Measurements from ENCODE around the gene SLC30A4.
A peak's percentile ranks its signal among the peaks of the same experiment; 100 is the strongest.

DNA sequence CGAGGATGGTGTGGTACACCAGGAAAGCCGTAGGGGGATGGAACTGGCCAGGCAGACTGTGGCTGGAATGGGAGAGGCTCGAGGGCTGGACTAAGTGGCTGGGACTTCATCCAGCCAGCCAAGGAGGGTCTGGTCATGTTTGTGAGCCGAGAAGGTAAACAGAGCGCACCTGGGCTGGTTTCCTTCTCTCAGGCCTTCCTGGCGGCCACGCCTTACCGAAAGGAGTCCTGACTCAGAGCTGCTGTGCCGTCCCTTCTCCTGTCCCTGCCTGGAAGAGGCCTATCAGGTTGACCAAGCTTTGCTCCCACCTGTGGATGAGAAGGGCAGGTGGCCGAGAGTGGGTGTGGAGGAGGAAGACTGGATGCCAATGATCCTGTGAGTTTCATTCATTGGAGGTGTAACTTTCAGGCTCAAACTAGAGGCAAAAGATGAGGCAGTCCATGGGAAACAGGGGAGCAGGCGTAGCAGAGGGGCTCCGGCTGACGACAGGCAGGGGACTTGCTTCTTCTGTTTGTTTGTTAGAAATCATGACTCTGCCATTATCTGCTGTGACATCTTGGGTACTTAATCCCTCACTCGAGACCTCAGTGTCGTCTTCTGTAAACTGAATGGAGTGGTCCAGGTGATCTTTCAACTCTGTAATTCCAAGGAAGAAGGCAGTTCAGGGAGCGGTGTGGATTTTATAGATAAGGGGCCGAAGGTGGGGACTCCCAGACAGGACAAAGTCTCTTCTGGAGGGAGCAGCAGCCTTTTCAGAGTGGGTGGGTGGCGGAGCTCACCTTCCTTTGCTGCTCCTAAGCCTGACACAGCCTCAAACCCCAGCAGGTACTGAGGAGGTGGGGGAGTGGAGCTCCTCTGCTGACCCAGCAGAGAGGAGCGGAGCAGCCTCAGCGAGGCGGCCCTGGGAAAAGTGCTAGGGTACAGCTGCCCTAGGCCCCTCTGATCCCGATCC is 72.4 kb downstream of the SLC30A4 start:
- TF ChIP-seq, protein P1, sequence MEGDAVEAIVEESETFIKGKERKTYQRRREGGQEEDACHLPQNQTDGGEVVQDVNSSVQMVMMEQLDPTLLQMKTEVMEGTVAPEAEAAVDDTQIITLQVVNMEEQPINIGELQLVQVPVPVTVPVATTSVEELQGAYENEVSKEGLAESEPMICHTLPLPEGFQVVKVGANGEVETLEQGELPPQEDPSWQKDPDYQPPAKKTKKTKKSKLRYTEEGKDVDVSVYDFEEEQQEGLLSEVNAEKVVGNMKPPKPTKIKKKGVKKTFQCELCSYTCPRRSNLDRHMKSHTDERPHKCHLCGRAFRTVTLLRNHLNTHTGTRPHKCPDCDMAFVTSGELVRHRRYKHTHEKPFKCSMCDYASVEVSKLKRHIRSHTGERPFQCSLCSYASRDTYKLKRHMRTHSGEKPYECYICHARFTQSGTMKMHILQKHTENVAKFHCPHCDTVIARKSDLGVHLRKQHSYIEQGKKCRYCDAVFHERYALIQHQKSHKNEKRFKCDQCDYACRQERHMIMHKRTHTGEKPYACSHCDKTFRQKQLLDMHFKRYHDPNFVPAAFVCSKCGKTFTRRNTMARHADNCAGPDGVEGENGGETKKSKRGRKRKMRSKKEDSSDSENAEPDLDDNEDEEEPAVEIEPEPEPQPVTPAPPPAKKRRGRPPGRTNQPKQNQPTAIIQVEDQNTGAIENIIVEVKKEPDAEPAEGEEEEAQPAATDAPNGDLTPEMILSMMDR (IDR thresholded peaks at IDR 0.05) = peak in 1 of 5 experiments; percentile 45
- TF ChIP-seq POLR2A (IDR thresholded peaks at IDR 0.05) (peak; percentile 57), POLR2AphosphoS5 (IDR thresholded peaks at IDR 0.05) (peak; percentile 58 to 79 (median 58)), EP300 (IDR thresholded peaks at IDR 0.05; ENCODE audit: low read depth) (no peak)

All from transverse colon (tissue), 4 donors.